Measurements from ENCODE around the gene ZNF398. TPM values are rescaled to one million over a fixed set of nuclear protein-coding genes. Genes with fewer than 3 reads are reported as not detected.

The ZNF398 gene
- total and polyA plus RNA-seq, 9 of the 15 experiments (the other 6 are each of a cell fraction or from before 2014, with no cell fraction given): 4.0 to 18.6 (median 10.4) TPM

- peak; percentile 97 for TF ChIP-seq AFF4 (CRISPR knock-in tag; IDR thresholded peaks at IDR 0.05)
- TF ChIP-seq BRF1 (IDR thresholded peaks at IDR 0.05; ENCODE audit: borderline replicate concordance, extremely low read depth, insufficient read length): no peak
- 0 out of 2 replicates have a peak, but pooled peaks have one; percentile 30 for TF ChIP-seq ZNF212 (CRISPR knock-in tag; IDR thresholded peaks at IDR 0.05)
- peak; percentile 96 for TF ChIP-seq ILF3 (IDR thresholded peaks at IDR 0.05; ENCODE audit: borderline replicate concordance)
- TF ChIP-seq BACH1 (tag; IDR thresholded peaks at IDR 0.05): no peak; the same call in 1 of the 2 replicates
- TF ChIP-seq TAL1 (IDR thresholded peaks at IDR 0.05): no peak
- TF ChIP-seq FOXP1 (CRISPR knock-in tag; IDR thresholded peaks at IDR 0.05): peak; percentile 98
- peak; percentile 95 for TF ChIP-seq CTBP1 (IDR thresholded peaks at IDR 0.05; ENCODE audit: borderline replicate concordance)
- TF ChIP-seq CEBPB (tag; IDR thresholded peaks at IDR 0.05): no peak
- no peak for TF ChIP-seq ZNF133 (CRISPR knock-in tag; IDR thresholded peaks at IDR 0.05)
Observed at GRCh38 chr7:149125863-149126661, 21.2 kb upstream of the ZNF398 start, which contains the start of gene ZNF425 (continued).

Measured in K562 (cell line).